Calu3 (cell line): ENCODE results near the gene CDADC1. TPM values are rescaled to one million over a fixed set of nuclear protein-coding genes. Genes with fewer than 3 reads are reported as not detected.
A peak's percentile ranks its signal among the peaks of the same experiment; 100 is the strongest.

Source experiments
- Bru-seq: library from RNA; stranded (reverse); fragments of 400-500 nt; gene quantifications from one replicate; lab custom pipeline; 2021; lab: Mats Ljungman, UMichigan
- BruChase-seq, 2 experiments: library from RNA; stranded (reverse); fragments of 400-500 nt; gene quantifications; one replicate each; lab custom pipeline; 2021; lab: Mats Ljungman, UMichigan
- BruUV-seq: library from RNA; stranded (reverse); fragments of 400-500 nt; replicated peaks from 2 replicates; lab custom pipeline; 2021; lab: Mats Ljungman, UMichigan
- CTCF ChIA-PET: fragments of 300-600 bp; sonication (Branson Sonifier 250); formaldehyde crosslinking; loops from one replicate; lab custom pipeline; 2022; ENCODE audit warnings: antibody characterized with exemption; lab: Charles Lee
- DNase-seq: peaks from one replicate; pipeline ENCODE4 v3.0.0; 2022
- H3K27ac Mint-ChIP-seq: one replicate; pipeline ENCODE4 v1.8.0; 2022; ENCODE audit warnings: mixed read lengths; ENCODE audit not compliant: unreplicated experiment
- H3K27me3 Mint-ChIP-seq: one replicate; pipeline ENCODE4 v1.8.0; 2022; ENCODE audit warnings: mixed read lengths; ENCODE audit not compliant: unreplicated experiment
- H3K36me3 Mint-ChIP-seq: one replicate; pipeline ENCODE4 v1.8.0; 2022; ENCODE audit warnings: mild to moderate bottlenecking, moderate library complexity, mixed read lengths; ENCODE audit not compliant: insufficient read depth, unreplicated experiment
- H3K4me1 Mint-ChIP-seq: one replicate; pipeline ENCODE4 v1.8.0; 2022; ENCODE audit warnings: mild to moderate bottlenecking, low read depth, mixed read lengths; ENCODE audit not compliant: unreplicated experiment
- H3K4me3 Mint-ChIP-seq: one replicate; pipeline ENCODE4 v1.8.0; 2022; ENCODE audit warnings: mild to moderate bottlenecking, low read depth, moderate library complexity, mixed read lengths; ENCODE audit not compliant: unreplicated experiment
- H3K9me3 Mint-ChIP-seq: one replicate; pipeline ENCODE4 v1.8.0; 2022; ENCODE audit warnings: low read depth, mixed read lengths; ENCODE audit not compliant: unreplicated experiment
- intact Hi-C: fragments of 100-400 bp; cut with micrococcal nuclease; formaldehyde crosslinking; loops from one replicate; pipeline ENCODE4 v1.10.0; 2022; ENCODE audit not compliant: unreplicated experiment
- long read RNA-seq: library from polyadenylated mRNA; stranded (forward); transcript quantifications from one replicate; pipeline ENCODE4 v2.0.0, GENCODE V29; 2022
- total RNA-seq: library from RNA; stranded (reverse); gene quantifications from 2 replicates; pipeline ENCODE4 v1.2.3, GENCODE V29; 2022
- TF ChIP-seq, protein P1 (sequence below): fragments of 200-600 bp; IDR thresholded peaks from one replicate; pipeline ENCODE4 v1.8.0; 2022; ENCODE audit warnings: antibody characterized with exemption; ENCODE audit not compliant: unreplicated experiment

The CDADC1 gene
- 6.4 and 7.8 TPM in 2 replicates for total RNA-seq
- Bru-seq, nascent RNA: percentile 55 among the genes with signal in this experiment
- percentile 44 among the genes with signal in this experiment for BruChase-seq, experiment 1, labeled RNA remaining after a 6-hour chase
- BruChase-seq, experiment 2, labeled RNA remaining after a 2-hour chase: percentile 44 among the genes with signal in this experiment
- long read RNA-seq, partial matches to known transcripts: 1 of 7 reads
- long read RNA-seq, other reads (novel, unspliced or antisense): 5 of 7 reads

DNA sequence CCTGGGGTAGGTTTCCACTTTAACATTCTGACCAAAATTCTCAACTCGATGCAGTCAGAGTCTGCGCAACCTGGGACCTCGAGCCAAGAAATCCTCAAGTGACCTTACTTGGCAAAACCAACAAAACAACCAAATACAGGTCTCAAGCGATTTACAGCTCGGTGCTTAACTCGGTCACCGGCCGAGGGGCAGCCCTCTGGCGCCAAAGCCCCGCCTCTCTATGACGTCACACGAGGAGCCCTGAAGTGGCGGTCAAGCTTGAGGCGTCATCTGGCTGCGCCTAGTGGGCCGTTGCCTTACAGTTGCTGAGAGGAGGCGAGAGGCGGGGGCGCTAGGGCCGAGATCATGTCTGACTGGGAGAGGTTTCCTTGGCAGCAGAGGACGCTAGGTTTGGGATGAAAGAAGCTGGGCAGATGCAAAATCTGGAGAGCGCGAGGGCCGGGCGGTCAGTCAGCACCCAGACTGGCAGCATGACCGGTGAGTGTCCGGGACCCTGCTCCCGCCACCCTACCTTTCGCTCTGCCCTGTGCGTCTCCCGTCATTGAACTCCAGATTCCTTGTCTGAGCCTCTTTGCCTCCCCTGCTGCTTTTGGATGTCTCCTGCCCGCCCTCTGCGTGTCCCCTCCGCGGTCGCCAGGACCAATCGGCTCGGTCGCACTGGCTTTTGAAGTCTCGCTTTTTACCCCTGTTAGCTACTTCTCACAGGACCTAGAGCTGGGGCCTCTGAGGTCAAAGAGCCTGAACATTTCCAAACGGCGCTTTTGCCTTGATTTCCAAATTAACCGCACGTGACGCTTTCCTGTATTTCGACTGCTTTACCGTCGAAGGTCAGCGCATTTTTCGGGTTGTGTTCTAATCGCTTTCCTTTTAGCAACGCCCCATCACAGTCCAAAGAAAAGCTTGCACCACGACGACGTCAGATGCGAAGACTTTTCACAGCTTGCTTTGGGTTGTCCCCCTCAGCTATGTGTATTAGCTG lies at the start of gene CDADC1:
CDADC1 (plus strand) TSS at position 283 of the 979 bp plus-strand sequence; CDS start at position 396, 113 bp downstream.
- H3K36me3 Mint-ChIP-seq: peaks cover 15% of the 10 kb centered on the region
- no TSS peak for BruUV-seq
- H3K27ac Mint-ChIP-seq: peak within 1 kb of the TSS; percentile 88
- peak; percentile 93 for DNase-seq
- peak within 1 kb of the TSS; percentile 93 for H3K4me3 Mint-ChIP-seq
- CTCF ChIA-PET: interaction anchor here (0.8 to 1.6 kb wide), 3 partner anchors 9 to 359 kb away, joined by 3 to 4 read pairs (median 3); no protein-coding TSS in a partner anchor
- H3K27me3 Mint-ChIP-seq: peaks cover 18% of the 10 kb centered on the region
- TF ChIP-seq, protein P1, sequence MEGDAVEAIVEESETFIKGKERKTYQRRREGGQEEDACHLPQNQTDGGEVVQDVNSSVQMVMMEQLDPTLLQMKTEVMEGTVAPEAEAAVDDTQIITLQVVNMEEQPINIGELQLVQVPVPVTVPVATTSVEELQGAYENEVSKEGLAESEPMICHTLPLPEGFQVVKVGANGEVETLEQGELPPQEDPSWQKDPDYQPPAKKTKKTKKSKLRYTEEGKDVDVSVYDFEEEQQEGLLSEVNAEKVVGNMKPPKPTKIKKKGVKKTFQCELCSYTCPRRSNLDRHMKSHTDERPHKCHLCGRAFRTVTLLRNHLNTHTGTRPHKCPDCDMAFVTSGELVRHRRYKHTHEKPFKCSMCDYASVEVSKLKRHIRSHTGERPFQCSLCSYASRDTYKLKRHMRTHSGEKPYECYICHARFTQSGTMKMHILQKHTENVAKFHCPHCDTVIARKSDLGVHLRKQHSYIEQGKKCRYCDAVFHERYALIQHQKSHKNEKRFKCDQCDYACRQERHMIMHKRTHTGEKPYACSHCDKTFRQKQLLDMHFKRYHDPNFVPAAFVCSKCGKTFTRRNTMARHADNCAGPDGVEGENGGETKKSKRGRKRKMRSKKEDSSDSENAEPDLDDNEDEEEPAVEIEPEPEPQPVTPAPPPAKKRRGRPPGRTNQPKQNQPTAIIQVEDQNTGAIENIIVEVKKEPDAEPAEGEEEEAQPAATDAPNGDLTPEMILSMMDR: no peak
- intact Hi-C loops: no loop called here
- H3K9me3 Mint-ChIP-seq: no peaks in the 10 kb centered on the region
- no peaks in the 10 kb centered on the region for H3K4me1 Mint-ChIP-seq

DNA sequence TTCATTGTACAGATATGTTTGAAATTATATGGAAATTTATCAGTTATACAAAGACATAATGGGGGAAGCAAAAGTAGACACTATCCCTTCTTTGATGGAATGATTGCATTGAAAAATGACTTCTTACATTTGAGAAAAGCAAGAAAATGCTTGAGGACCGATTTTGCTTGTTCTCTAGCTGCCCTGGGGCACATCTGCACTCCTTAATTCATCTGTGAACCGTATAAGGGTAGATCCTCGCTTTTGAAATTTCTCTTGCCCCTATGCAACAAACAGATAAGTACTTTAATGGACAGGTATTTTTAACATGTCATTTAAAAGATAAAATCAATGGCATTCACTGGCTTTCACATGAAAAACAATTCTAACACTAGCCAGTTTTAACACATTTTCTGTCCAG lies 41.1 kb upstream of the CDADC1 start:
- Mint-ChIP-seq H3K4me3 (no peak overlapping the region), H3K9me3 (no peaks in the 10 kb centered on the region), H3K4me1 (no peaks in the 10 kb centered on the region), H3K36me3 (peaks cover 6% of the 10 kb centered on the region), H3K27ac (no peak overlapping the region), H3K27me3 (no peaks in the 10 kb centered on the region)
- BruUV-seq: no TSS peak
- intact Hi-C loops: no loop called here
- TF ChIP-seq, protein P1: no peak
- CTCF ChIA-PET: no interaction called here
- no peak for DNase-seq

DNA sequence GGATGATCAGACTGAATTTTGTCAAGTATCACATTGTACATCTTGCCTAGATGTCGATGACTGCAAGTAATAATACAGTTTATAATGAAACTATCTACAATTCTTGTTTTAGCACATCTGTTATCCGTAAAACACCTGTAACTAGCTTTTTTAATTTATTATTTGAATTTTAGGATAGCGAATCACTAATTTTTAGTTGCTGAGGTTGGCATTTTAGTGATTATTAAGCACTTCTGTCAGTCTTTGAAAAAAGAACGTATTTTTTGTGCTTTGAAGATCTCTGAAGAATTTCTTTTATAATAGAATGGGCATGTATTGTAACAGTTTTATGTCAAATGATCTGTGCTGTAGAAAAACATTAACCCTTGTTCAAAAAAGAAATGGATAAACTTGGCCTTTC lies 39.1 kb upstream of the CDADC1 start:
- intact Hi-C loops: no loop called here

DNA sequence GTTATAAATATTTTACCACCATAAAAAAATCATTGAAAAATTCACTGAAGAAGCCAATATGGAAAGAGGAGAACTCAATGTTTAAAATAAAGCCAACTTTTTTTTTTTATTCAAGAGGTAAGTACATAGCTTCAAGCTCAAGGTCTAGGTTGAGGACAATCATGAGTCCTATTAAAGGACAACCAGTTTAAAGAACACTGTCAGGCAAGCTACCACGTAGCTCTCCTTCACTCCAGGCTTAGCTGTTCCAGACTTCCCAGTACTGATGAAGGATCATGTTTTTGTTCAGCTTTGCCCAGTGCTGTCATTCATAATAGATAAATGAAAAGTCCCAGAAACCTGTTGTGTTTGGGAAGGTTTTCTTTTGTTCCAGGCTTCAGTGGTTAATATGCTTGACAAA lies 37.6 kb upstream of the CDADC1 start:
- no TSS peak for BruUV-seq
- Mint-ChIP-seq H3K9me3 (no peaks in the 10 kb centered on the region), H3K4me1 (no peaks in the 10 kb centered on the region), H3K27ac (no peak overlapping the region), H3K36me3 (peaks cover 6% of the 10 kb centered on the region), H3K4me3 (no peak overlapping the region), H3K27me3 (no peaks in the 10 kb centered on the region)
- intact Hi-C loops: no loop called here
- CTCF ChIA-PET: interaction anchor here (0.6 kb wide), 1 partner anchor 1357 kb away, joined by 3 read pairs; no protein-coding TSS in a partner anchor
- DNase-seq: no peak
- TF ChIP-seq, protein P1: no peak

More for the DNA sequence above, 39.1 kb upstream of the CDADC1 start:
- no peak overlapping the region for H3K4me3 Mint-ChIP-seq
- TF ChIP-seq, protein P1: no peak
- H3K27me3 Mint-ChIP-seq: no peaks in the 10 kb centered on the region
- no peak for DNase-seq
- no peaks in the 10 kb centered on the region for H3K9me3 Mint-ChIP-seq
- CTCF ChIA-PET: no interaction called here
- H3K27ac Mint-ChIP-seq: no peak overlapping the region
- H3K4me1 Mint-ChIP-seq: no peaks in the 10 kb centered on the region
- H3K36me3 Mint-ChIP-seq: peaks cover 6% of the 10 kb centered on the region
- BruUV-seq: no TSS peak
